AG04449 (cell line): ENCODE results near the gene GAP43.
A peak's percentile ranks its signal among the peaks of the same experiment; 100 is the strongest.

Experiments used
- CTCF ChIA-PET: fragments of 350-600 bp; formaldehyde crosslinking; extraction: SDS; loops from one replicate; lab custom pipeline; 2021; ENCODE audit warnings: antibody characterized with exemption; lab: Yijun Ruan, JAX
- POLR2A ChIA-PET: fragments of 400-600, 350-600 bp; formaldehyde crosslinking; extraction: SDS; loops from one replicate; lab custom pipeline; 2020; ENCODE audit warnings: antibody characterized with exemption, inconsistent platforms; lab: Yijun Ruan, JAX
- DNase-seq: peaks from one replicate; pipeline ENCODE4 v3.0.0-alpha.2; 2010; ENCODE audit warnings: low read depth, low spot score
- H3K4me3 ChIP-seq: 2 replicates; pipeline ENCODE4 v1.5.1; 2011; ENCODE audit warnings: low read depth, mild to moderate bottlenecking, control low read depth, low read length
- TF ChIP-seq, protein P1 (sequence below): IDR thresholded peaks from one replicate; pipeline ENCODE4 v1.5.1; 2011; ENCODE audit warnings: mild to moderate bottlenecking, moderate library complexity, low read length, control low read depth, inconsistent platforms; ENCODE audit not compliant: insufficient read depth; ENCODE audit errors: missing control alignments

GAP43 gene

GRCh38 chr3:115691964-115692363 lies 68.7 kb downstream of the GAP43 start:
- no peak for DNase-seq
- ChIA-PET CTCF (interaction anchor here (0.8 to 4.2 kb wide), 7 partner anchors 8 to 480 kb away, joined by 3 to 47 read pairs (median 3); no protein-coding TSS in a partner anchor), POLR2A (no interaction called here)
- TF ChIP-seq, protein P1, sequence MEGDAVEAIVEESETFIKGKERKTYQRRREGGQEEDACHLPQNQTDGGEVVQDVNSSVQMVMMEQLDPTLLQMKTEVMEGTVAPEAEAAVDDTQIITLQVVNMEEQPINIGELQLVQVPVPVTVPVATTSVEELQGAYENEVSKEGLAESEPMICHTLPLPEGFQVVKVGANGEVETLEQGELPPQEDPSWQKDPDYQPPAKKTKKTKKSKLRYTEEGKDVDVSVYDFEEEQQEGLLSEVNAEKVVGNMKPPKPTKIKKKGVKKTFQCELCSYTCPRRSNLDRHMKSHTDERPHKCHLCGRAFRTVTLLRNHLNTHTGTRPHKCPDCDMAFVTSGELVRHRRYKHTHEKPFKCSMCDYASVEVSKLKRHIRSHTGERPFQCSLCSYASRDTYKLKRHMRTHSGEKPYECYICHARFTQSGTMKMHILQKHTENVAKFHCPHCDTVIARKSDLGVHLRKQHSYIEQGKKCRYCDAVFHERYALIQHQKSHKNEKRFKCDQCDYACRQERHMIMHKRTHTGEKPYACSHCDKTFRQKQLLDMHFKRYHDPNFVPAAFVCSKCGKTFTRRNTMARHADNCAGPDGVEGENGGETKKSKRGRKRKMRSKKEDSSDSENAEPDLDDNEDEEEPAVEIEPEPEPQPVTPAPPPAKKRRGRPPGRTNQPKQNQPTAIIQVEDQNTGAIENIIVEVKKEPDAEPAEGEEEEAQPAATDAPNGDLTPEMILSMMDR: no peak
- H3K4me3 ChIP-seq: no peak overlapping the region

- no peak for DNase-seq
- ChIA-PET POLR2A (no interaction called here), CTCF (interaction anchor here (0.6 to 2.5 kb wide), 42 partner anchors 9 to 540 kb away, joined by 3 to 56 read pairs (median 4); partner anchors contain the start of gene GAP43)
- no peak overlapping the region for H3K4me3 ChIP-seq
- TF ChIP-seq, protein P1: peak; percentile 80
These were observed 69.7 kb downstream of the GAP43 start for GRCh38 chr3:115692887-115693524.

- ChIA-PET CTCF (interaction anchor here (0.8 to 2.5 kb wide), 33 partner anchors 10 to 526 kb away, joined by 3 to 56 read pairs (median 5); no protein-coding TSS in a partner anchor), POLR2A (no interaction called here)
- TF ChIP-seq, protein P1: no peak
- no peak overlapping the region for H3K4me3 ChIP-seq
- no peak for DNase-seq
These were observed 70.6 kb downstream of the GAP43 start for GRCh38 chr3:115693868-115694267.

DNA sequence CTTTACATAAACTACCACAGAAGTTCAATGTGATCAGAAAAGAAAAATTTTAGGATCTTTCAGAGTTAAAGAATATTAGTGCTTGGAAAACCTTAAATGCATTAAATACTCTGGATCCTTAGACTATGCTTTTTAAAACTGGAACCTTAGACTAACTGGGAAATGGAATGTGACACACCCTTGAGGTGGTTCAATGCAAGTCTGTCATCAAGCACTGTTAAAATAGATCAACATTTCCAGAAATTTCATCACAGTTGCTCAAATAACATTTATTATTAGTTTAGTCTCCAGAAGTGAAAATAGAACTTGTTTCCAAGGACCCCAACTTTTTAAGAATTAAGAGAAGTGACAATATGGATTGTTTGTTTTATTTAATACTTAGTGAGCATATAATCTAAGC lies 71.8 kb downstream of the GAP43 start:
- POLR2A ChIA-PET: no interaction called here
- no peak overlapping the region for H3K4me3 ChIP-seq
- no peak for DNase-seq
- TF ChIP-seq, protein P1: no peak
- CTCF ChIA-PET: interaction anchor here (3.2 kb wide), 1 partner anchor 477 kb away, joined by 17 read pairs; no protein-coding TSS in a partner anchor

- ChIA-PET POLR2A (no interaction called here), CTCF (interaction anchor here (1.3 to 3.2 kb wide), 3 partner anchors 87 to 480 kb away, joined by 3 to 17 read pairs (median 4); no protein-coding TSS in a partner anchor)
- no peak overlapping the region for H3K4me3 ChIP-seq
- no peak for DNase-seq
- TF ChIP-seq, protein P1: no peak
These were observed 74.1 kb downstream of the GAP43 start for GRCh38 chr3:115697263-115698053.
